Measurements from ENCODE around the gene SLFN12L. TPM values are rescaled to one million over a fixed set of nuclear protein-coding genes. Genes with fewer than 3 reads are reported as not detected.
A peak's percentile ranks its signal among the peaks of the same experiment; 100 is the strongest.

The SLFN12L gene
- polyA plus RNA-seq, 3 donors from 2014 or later, result 14.8 to 28.8 (median 27.4) TPM

GRCh38 chr17:35557353-35557752 lies 19.9 kb upstream of the SLFN12L start:
- H3K27me3 Mint-ChIP-seq (ENCODE audit: low read depth in 3 of 3), result peaks cover 2 to 11% (median 4%) of the 10 kb centered on the region in 3 donors

GRCh38 chr17:35555691-35556090 lies 18.2 kb upstream of the SLFN12L start:
- H3K27ac Mint-ChIP-seq, result no peak overlapping the region
- DNase-seq, result no peak
- H3K4me3 Mint-ChIP-seq, result no peak overlapping the region
- peaks cover 2 to 7% (median 4%) of the 10 kb centered on the region in 3 donors for H3K27me3 Mint-ChIP-seq (ENCODE audit: low read depth in 3 of 3)
- no peaks in the 10 kb centered on the region for H3K36me3 Mint-ChIP-seq
- no peaks in the 10 kb centered on the region for H3K4me1 Mint-ChIP-seq
- H3K9me3 Mint-ChIP-seq, result no peaks in the 10 kb centered on the region

More at GRCh38 chr17:35557353-35557752, 19.9 kb upstream of the SLFN12L start:
- Mint-ChIP-seq H3K27ac (no peak overlapping the region), H3K36me3 (no peaks in the 10 kb centered on the region), H3K9me3 (no peaks in the 10 kb centered on the region), H3K4me3 (no peak overlapping the region), H3K4me1 (no peaks in the 10 kb centered on the region)
- no peak for DNase-seq

DNA sequence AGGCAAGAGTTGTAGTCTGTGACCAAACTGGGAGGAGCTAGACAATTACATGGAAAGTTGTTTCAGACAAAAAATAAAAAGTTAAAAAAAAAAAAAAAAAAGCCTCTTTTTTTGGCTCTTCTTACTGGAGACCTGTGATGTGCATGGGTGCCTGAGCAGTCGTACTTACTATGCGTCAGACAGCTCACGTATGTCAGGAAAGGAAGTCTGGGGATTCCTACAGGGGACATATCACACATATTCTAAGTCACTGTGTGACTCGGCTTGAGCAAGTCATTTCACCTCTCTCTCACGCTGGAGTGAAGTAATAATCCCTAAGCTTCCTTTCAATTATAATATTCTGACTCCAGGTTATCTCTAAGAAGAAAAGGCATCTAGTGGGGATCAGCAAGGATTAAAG lies 17.2 kb upstream of the SLFN12L start:
- H3K27ac Mint-ChIP-seq, result no peak overlapping the region
- DNase-seq, result no peak

GRCh38 chr17:35553310-35553709 lies 15.8 kb upstream of the SLFN12L start:
- Mint-ChIP-seq H3K36me3 (peaks cover 0 to 6% (median 4%) of the 10 kb centered on the region in 3 donors), H3K4me3 (no peak overlapping the region), H3K4me1 (no peaks in the 10 kb centered on the region), H3K27me3 (ENCODE audit: low read depth in 3 of 3) (peaks cover 0 to 2% (median under 1%) of the 10 kb centered on the region in 3 donors), H3K27ac (no peak overlapping the region), H3K9me3 (no peaks in the 10 kb centered on the region)
- no peak for DNase-seq

More for the DNA sequence above, 17.2 kb upstream of the SLFN12L start:
- Mint-ChIP-seq H3K36me3 (peaks cover 0 to 5% (median 2%) of the 10 kb centered on the region in 3 donors), H3K4me1 (no peaks in the 10 kb centered on the region), H3K27me3 (ENCODE audit: low read depth in 3 of 3) (peaks cover 2 to 4% (median 2%) of the 10 kb centered on the region in 3 donors), H3K4me3 (no peak overlapping the region), H3K9me3 (no peaks in the 10 kb centered on the region)

DNA sequence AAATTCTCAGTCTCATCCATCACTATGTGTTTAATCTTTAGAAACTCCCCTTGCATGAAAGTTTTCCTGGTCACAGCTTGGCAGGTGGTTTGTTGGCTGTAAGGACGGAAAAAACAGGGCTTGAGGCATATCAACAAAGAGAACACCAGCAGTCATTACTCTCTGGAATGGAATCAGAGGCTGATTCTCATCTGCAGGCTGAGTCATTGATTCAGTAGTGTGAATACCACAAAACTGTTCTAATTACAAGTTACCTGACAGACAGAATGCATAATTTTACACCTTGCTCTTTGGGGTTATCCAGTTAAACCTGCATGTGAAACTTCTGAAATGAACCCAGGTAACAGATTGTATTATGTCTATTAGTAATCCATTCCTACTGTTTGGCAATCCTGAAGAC lies 11.5 kb upstream of the SLFN12L start:
- no peaks in the 10 kb centered on the region for H3K4me1 Mint-ChIP-seq
- peaks cover 0 to 1% (median 0%) of the 10 kb centered on the region in 3 donors for H3K27me3 Mint-ChIP-seq (ENCODE audit: low read depth in 3 of 3)
- no peaks in the 10 kb centered on the region for H3K9me3 Mint-ChIP-seq
- no peak overlapping the region for H3K27ac Mint-ChIP-seq
- peaks cover 0 to 6% (median 4%) of the 10 kb centered on the region in 3 donors for H3K36me3 Mint-ChIP-seq
- no peak for DNase-seq
- no peak overlapping the region for H3K4me3 Mint-ChIP-seq

DNA sequence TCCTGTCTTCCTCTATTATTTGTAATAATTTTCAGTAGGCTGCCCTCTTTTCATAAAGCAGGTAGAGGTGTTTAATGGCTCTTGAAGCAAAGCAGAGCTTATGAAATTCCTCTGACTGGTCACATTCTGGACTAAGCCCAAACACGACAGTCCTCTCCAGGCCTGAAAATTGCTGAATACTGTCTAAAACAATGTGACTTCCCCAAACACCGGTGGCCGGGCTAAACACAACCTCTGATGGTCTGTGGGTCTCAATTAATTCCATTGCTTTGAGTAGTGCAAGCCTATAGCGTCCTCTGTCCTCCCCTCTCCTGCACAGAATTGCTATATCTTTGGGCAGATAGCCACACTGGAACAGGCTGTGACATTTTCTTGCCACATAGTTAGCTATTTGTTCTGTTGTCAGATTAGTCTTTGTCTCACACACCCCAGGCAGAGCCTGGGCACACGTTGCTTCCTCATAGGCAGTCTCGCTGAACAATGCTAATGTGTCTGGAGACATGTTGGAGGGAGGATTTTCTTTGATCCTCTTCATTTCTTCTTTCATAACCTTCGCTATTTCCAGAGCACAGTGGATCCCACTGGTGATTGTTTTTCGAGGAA lies 10.8 kb upstream of the SLFN12L start:
- H3K9me3 Mint-ChIP-seq, result no peaks in the 10 kb centered on the region
- DNase-seq, result no peak
- H3K4me3 Mint-ChIP-seq, result no peak overlapping the region
- H3K27me3 Mint-ChIP-seq (ENCODE audit: low read depth in 3 of 3), result peaks cover 0 to 1% (median 0%) of the 10 kb centered on the region in 3 donors
- no peak overlapping the region for H3K27ac Mint-ChIP-seq
- no peaks in the 10 kb centered on the region for H3K4me1 Mint-ChIP-seq
- peaks cover 0 to 6% (median 4%) of the 10 kb centered on the region in 3 donors for H3K36me3 Mint-ChIP-seq

- Mint-ChIP-seq H3K4me3 (no peak overlapping the region), H3K27ac (no peak overlapping the region), H3K9me3 (no peaks in the 10 kb centered on the region), H3K4me1 (peaks cover 0 to 8% of the 10 kb centered on the region in 2 donors), H3K27me3 (ENCODE audit: low read depth in 3 of 3) (peaks cover 0 to 1% (median 0%) of the 10 kb centered on the region in 3 donors), H3K36me3 (peaks cover 0 to 6% (median 4%) of the 10 kb centered on the region in 3 donors)
- DNase-seq, result no peak
Measured at GRCh38 chr17:35546487-35546886, 9.0 kb upstream of the SLFN12L start.

GRCh38 chr17:35545150-35545549 lies 7.7 kb upstream of the SLFN12L start:
- Mint-ChIP-seq H3K36me3 (peaks cover 0 to 5% (median 4%) of the 10 kb centered on the region in 3 donors), H3K4me1 (peaks cover 12 to 21% of the 10 kb centered on the region in 2 donors), H3K4me3 (no peak overlapping the region), H3K9me3 (no peaks in the 10 kb centered on the region), H3K27me3 (ENCODE audit: low read depth in 3 of 3) (peaks cover 2 to 6% (median 2%) of the 10 kb centered on the region in 3 donors), H3K27ac (no peak overlapping the region)
- DNase-seq, result no peak

DNA sequence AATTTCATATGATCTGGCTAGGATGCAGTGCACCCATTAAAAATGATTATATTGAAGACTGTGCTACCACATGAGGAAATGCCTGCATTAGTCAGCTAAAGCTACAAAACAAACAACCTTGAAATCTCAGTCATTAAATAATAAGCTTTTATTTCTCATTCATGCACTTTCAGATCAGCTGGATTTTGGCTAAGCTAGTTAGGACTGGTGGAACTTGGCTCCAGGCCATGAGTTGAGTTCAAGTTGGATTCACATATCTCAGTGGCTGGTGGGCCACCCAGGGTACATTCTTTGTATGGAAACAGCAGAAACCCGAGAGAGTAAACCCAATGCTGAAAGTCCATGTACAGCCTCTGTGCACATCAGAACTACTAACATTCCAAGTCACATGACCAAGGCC lies 6.4 kb upstream of the SLFN12L start:
- no peak overlapping the region for H3K27ac Mint-ChIP-seq

GRCh38 chr17:35542990-35543389 lies 5.5 kb upstream of the SLFN12L start:
- no peak for DNase-seq
- Mint-ChIP-seq H3K36me3 (no peaks in the 10 kb centered on the region), H3K4me3 (peak overlapping the region in 1 of 5 donors; percentile 18), H3K4me1 (peaks cover 33 to 43% of the 10 kb centered on the region in 2 donors), H3K27ac (peak overlapping the region in 5 of 6 donors; percentile 11 to 80 (median 28)), H3K27me3 (ENCODE audit: low read depth in 3 of 3) (peaks cover 2 to 7% (median 6%) of the 10 kb centered on the region in 3 donors), H3K9me3 (no peaks in the 10 kb centered on the region)

More for the DNA sequence above, 6.4 kb upstream of the SLFN12L start:
- Mint-ChIP-seq H3K36me3 (no peaks in the 10 kb centered on the region), H3K4me1 (peaks cover 25 to 34% of the 10 kb centered on the region in 2 donors), H3K4me3 (no peak overlapping the region), H3K27me3 (ENCODE audit: low read depth in 3 of 3) (peaks cover 2 to 7% (median 6%) of the 10 kb centered on the region in 3 donors), H3K9me3 (no peaks in the 10 kb centered on the region)
- no peak for DNase-seq

DNA sequence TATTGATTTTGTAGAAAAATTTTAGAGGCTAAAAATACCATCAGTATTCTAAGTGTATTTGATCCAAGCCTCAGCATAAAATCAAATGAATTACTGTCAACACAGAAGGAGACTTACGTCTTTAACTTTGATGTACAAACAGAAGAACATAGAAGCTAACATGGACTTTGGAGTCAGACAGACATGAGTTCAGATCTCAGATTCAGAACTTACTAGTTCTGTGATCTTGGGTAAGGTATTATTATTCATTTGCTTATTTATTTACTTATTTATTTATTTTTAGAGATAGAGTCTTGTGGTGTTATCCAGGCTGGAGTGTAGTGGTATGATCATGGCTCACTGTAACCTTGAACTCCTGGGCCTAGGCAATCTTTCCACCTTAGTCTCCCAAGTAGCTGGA lies 4.0 kb upstream of the SLFN12L start:
- Mint-ChIP-seq H3K4me1 (peaks cover 46 to 53% of the 10 kb centered on the region in 2 donors), H3K9me3 (no peaks in the 10 kb centered on the region), H3K27me3 (ENCODE audit: low read depth in 3 of 3) (peaks cover 2 to 8% (median 7%) of the 10 kb centered on the region in 3 donors), H3K4me3 (peak overlapping the region; percentile 92 to 98 (median 95)), H3K27ac (peak overlapping the region; percentile 91 to 99 (median 97)), H3K36me3 (no peaks in the 10 kb centered on the region)
- DNase-seq, result no peak

DNA sequence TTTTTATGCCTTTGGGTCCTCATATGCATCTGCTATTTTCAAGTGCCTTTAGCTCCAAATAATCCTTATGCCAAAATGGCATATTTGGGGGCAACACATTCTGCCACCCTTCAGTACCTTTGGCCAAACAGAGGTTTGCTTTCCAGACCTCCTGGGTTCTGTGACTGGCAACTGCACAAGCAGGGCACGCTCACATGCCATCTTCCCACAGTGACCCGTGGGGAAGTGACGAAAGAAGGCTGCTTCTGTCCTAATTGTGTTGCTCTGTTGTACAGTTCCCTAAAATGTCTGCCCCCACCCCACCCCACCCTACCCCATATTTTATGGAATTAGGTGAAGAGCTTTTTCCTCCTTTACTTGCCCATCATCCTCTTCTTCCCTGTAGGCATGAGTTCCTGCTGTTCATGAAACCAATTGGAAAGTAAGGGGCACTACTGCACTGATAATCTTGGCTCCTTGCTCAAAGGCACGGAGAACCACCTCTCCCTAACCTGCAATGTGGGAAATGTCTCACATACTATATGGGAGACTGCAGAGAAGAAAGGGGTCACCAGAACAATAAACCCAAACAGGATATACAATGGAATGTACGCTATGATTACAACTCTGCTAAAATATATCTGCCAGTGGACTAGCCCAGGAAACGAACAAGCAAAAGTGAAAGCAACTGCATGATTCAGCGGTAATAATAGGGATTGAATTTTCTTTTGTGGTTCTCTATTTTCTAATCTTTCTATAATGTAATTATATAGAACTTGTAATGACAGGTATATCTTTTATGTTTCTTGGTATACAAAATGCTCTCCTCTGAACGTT lies 3.3 kb upstream of the SLFN12L start:
- peaks cover 0 to 4% (median 3%) of the 10 kb centered on the region in 3 donors for H3K36me3 Mint-ChIP-seq
- H3K27ac Mint-ChIP-seq, result peak overlapping the region; percentile 91 to 99 (median 97)
- peaks cover 50 to 59% of the 10 kb centered on the region in 2 donors for H3K4me1 Mint-ChIP-seq
- DNase-seq, result peak; percentile 49 to 55 (median 55)
- peak overlapping the region; percentile 92 to 98 (median 95) for H3K4me3 Mint-ChIP-seq
- peaks cover 2 to 11% (median 10%) of the 10 kb centered on the region in 3 donors for H3K27me3 Mint-ChIP-seq (ENCODE audit: low read depth in 3 of 3)
- H3K9me3 Mint-ChIP-seq, result no peaks in the 10 kb centered on the region

DNA sequence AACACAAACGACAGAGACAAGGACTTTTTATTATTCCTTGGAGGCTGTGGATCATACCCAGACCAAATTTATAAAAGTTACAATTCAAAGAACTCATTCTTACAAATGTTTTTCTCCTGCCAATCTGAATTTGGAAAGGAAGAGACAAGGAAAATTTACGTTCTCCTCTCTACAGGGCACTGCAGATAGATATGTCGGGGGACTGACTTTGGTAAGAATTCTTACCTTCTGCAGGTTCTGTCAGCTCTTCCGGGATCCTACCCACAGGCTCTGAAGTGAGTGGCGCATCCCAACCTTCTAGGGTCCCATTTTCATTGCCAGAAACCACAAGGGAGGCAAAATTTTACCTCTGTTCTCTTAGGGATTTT lies 2.2 kb upstream of the SLFN12L start:
- no peaks in the 10 kb centered on the region for H3K9me3 Mint-ChIP-seq
- peak overlapping the region; percentile 91 to 99 (median 97) for H3K27ac Mint-ChIP-seq
- H3K36me3 Mint-ChIP-seq, result peaks cover 3 to 6% (median 6%) of the 10 kb centered on the region in 3 donors
- peaks cover 2 to 11% (median 11%) of the 10 kb centered on the region in 3 donors for H3K27me3 Mint-ChIP-seq (ENCODE audit: low read depth in 3 of 3)
- H3K4me1 Mint-ChIP-seq, result peaks cover 53 to 64% of the 10 kb centered on the region in 2 donors
- DNase-seq, result no peak
- peak overlapping the region; percentile 81 to 98 (median 93) for H3K4me3 Mint-ChIP-seq

DNA sequence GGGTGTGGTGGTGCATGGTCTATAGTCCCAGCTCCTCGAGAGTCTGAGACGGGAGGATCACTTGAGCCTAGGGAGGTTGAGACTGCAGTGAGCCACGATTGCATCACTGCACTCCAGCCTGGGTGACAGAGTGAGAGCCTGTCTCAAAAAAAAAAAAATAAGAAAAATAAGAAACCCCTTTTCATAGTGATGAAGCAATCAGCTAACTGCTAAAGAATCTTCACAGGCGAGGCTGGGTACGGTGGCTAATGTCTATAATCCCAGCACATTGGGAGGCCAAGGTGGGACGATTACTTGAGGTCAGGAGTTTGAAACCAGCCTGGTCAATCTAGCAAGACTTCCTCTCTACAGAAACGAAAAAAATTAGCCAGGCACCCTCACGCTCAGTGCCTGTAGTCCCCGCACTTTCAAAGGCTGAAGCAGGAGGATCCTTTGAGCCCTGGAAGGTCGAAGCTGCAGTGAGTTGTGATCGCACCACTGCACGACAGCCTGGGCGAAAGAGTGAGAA lies 760 bp downstream of the SLFN12L start:
- peaks cover 77 to 80% of the 10 kb centered on the region in 2 donors for H3K4me1 Mint-ChIP-seq

More for the DNA sequence above, 760 bp downstream of the SLFN12L start:
- peaks cover 12 to 15% (median 14%) of the 10 kb centered on the region in 3 donors for H3K36me3 Mint-ChIP-seq
- peak overlapping the region; percentile 91 to 99 (median 97) for H3K27ac Mint-ChIP-seq
- H3K4me3 Mint-ChIP-seq, result peak overlapping the region; percentile 85 to 98 (median 93)
- peaks cover 2 to 13% (median 11%) of the 10 kb centered on the region in 3 donors for H3K27me3 Mint-ChIP-seq (ENCODE audit: low read depth in 3 of 3)
- no peaks in the 10 kb centered on the region for H3K9me3 Mint-ChIP-seq
- DNase-seq, result peak in 2 of 3 donors; percentile 50 to 54

Data from immature natural killer cell (primary cell).